GM21381 (cell line): Measurements from ENCODE around the gene PRR4.

ENCODE experiments used
- ATAC-seq: cut with Tn5 transposase; IDR thresholded peaks from one replicate; pipeline ENCODE4 v1.9.1; 2021; ENCODE audit warnings: mild to moderate bottlenecking, moderate library complexity; ENCODE audit not compliant: unreplicated experiment

PRR4 gene

GRCh38 chr12:10802587-10802986 is 46.7 kb downstream of the PRR4 start, which contains the start of gene TAS2R7:
Gene TAS2R7 (minus strand): TSS chr12:10802627. CDS start chr12:10802570, 57 bp downstream.
- no peak for ATAC-seq

DNA sequence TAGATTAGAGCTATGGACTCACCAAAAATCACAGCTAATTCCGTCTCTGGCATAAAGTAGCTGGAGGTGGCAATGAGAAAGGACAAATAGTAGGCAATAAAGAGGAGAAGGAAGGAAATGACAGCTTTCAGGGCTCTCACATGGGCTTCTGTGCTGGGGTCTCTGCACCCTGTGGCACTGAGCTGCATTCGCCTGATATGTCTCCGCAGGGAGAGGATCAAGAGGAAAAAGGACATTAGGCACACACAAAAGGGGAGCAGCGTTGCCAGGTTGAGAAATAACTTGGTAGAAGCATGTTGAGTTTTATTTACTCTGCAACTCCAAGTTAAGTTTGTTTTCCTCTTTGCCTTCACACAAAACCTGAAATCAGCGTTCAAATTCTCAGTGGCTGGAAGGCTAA is 47.5 kb downstream of the PRR4 start:
- ATAC-seq: no peak
